WTC11 (cell line): ENCODE measurements around the gene CTIF. TPM values are rescaled to one million over a fixed set of nuclear protein-coding genes. Genes with fewer than 3 reads are reported as not detected.

Experiments used
- ATAC-seq: fragments of 200-7000 bp; cut with Tn5 transposase; 2 replicates; pipeline ENCODE4 v1.10.0; 2021; ENCODE audit warnings: mild to moderate bottlenecking, moderate library complexity
- CTCF ChIA-PET: fragments of 300-600 bp; sonication (Branson Sonifier 250); formaldehyde crosslinking; loops from one replicate; lab custom pipeline; 2021; ENCODE audit warnings: antibody characterized with exemption; lab: Charles Lee
- POLR2A ChIA-PET: fragments of 350-600 bp; sonication (Branson Sonifier 250); formaldehyde crosslinking; loops from one replicate; lab custom pipeline; 2021; ENCODE audit warnings: antibody characterized with exemption; lab: Charles Lee
- DNase-seq: peaks from one replicate; pipeline ENCODE4 v3.0.0; 2021; ENCODE audit warnings: low spot score
- H3K27ac Mint-ChIP-seq: 2 replicates; pipeline ENCODE4 v1.8.0; 2021; ENCODE audit warnings: mixed read lengths
- H3K27me3 Mint-ChIP-seq: 2 replicates; pipeline ENCODE4 v1.8.0; 2021; ENCODE audit warnings: low read depth, mild to moderate bottlenecking, moderate library complexity, mixed read lengths
- H3K36me3 Mint-ChIP-seq: 2 replicates; pipeline ENCODE4 v1.8.0; 2021; ENCODE audit warnings: mixed read lengths
- H3K4me1 Mint-ChIP-seq: 2 replicates; pipeline ENCODE4 v1.8.0; 2022; ENCODE audit warnings: mixed read lengths
- H3K4me3 Mint-ChIP-seq: 2 replicates; pipeline ENCODE4 v1.8.0; 2021; ENCODE audit warnings: mild to moderate bottlenecking, moderate library complexity, mixed read lengths
- H3K9me3 Mint-ChIP-seq: 2 replicates; pipeline ENCODE4 v1.8.0; 2021; ENCODE audit warnings: mixed read lengths
- CBFB ChIP-seq: sonication (generic); formaldehyde crosslinking; IDR thresholded peaks from 2 replicates; pipeline ENCODE4 v1.8.1; 2022; ENCODE audit warnings: mild to moderate bottlenecking, low read depth, missing genetic modification reagents
- CREB1 ChIP-seq: sonication (generic); formaldehyde crosslinking; IDR thresholded peaks from 2 replicates; pipeline ENCODE4 v1.8.0; 2023; ENCODE audit warnings: mild to moderate bottlenecking, missing genetic modification reagents
- ELF4 ChIP-seq: sonication (generic); formaldehyde crosslinking; IDR thresholded peaks from 2 replicates; pipeline ENCODE4 v1.8.1; 2022; ENCODE audit warnings: low read depth, mild to moderate bottlenecking, moderate library complexity, missing genetic modification reagents
- ESRRA ChIP-seq: sonication (generic); formaldehyde crosslinking; IDR thresholded peaks from 2 replicates; pipeline ENCODE4 v1.8.1; 2022; ENCODE audit warnings: mild to moderate bottlenecking, missing genetic modification reagents, borderline replicate concordance
- FOXJ3 ChIP-seq: sonication (generic); formaldehyde crosslinking; IDR thresholded peaks from 2 replicates; pipeline ENCODE4 v1.9.0; 2021; ENCODE audit warnings: missing genetic modification reagents, mild to moderate bottlenecking, borderline replicate concordance
- GABPB1 ChIP-seq: sonication (generic); formaldehyde crosslinking; IDR thresholded peaks from 2 replicates; pipeline ENCODE4 v1.8.1; 2023; ENCODE audit warnings: mild to moderate bottlenecking, missing genetic modification reagents
- GTF2I ChIP-seq: fragments of 250-450 bp; sonication (Bioruptor Pico); conservative IDR thresholded peaks from 2 replicates; pipeline ENCODE4 v1.4.0; 2021; ENCODE audit warnings: mild to moderate bottlenecking
- IRF2 ChIP-seq: sonication (generic); formaldehyde crosslinking; IDR thresholded peaks from 2 replicates; pipeline ENCODE4 v1.8.0; 2022; ENCODE audit warnings: low read depth, missing genetic modification reagents, borderline replicate concordance
- MYBL2 ChIP-seq: sonication (generic); formaldehyde crosslinking; IDR thresholded peaks from 2 replicates; pipeline ENCODE4 v1.8.1; 2023; ENCODE audit warnings: mild to moderate bottlenecking, moderate library complexity, missing genetic modification reagents
- OVOL2 ChIP-seq: fragments of 250-450 bp; sonication (Bioruptor Pico); IDR thresholded peaks from 2 replicates; pipeline ENCODE4 v1.9.0; 2021; ENCODE audit warnings: mild to moderate bottlenecking, borderline replicate concordance
- PRRX2 ChIP-seq: fragments of 250-450 bp; sonication (Bioruptor Pico); IDR thresholded peaks from 2 replicates; pipeline ENCODE4 v1.8.0; 2021; ENCODE audit warnings: mild to moderate bottlenecking
- TEAD1 ChIP-seq: sonication (generic); formaldehyde crosslinking; IDR thresholded peaks from 2 replicates; pipeline ENCODE4 v1.8.0; 2022; ENCODE audit warnings: mild to moderate bottlenecking, missing genetic modification reagents
- ZNF396 ChIP-seq: fragments of 250-450 bp; sonication (Bioruptor Pico); IDR thresholded peaks from 2 replicates; pipeline ENCODE4 v1.8.0; 2021; ENCODE audit warnings: mild to moderate bottlenecking, moderate library complexity, borderline replicate concordance
- total RNA-seq: library from RNA; stranded (reverse); gene quantifications from 3 replicates; pipeline ENCODE4 v1.2.3, GENCODE V29; 2021
- TF ChIP-seq, protein P1 (sequence below): sonication (generic); formaldehyde crosslinking; IDR thresholded peaks from 2 replicates; pipeline ENCODE4 v1.8.0; 2023; ENCODE audit warnings: mild to moderate bottlenecking, missing genetic modification reagents
- TF ChIP-seq, protein P2 (sequence below): sonication (generic); formaldehyde crosslinking; IDR thresholded peaks from 2 replicates; pipeline ENCODE4 v1.8.1; 2023; ENCODE audit warnings: mild to moderate bottlenecking, missing genetic modification reagents
- TF ChIP-seq, protein P3 (sequence below): sonication (generic); formaldehyde crosslinking; IDR thresholded peaks from 2 replicates; pipeline ENCODE4 v1.8.0; 2022; ENCODE audit warnings: mild to moderate bottlenecking, missing genetic modification reagents
- TF ChIP-seq, protein P4 (sequence below): fragments of 200-600 bp; IDR thresholded peaks from 2 replicates; pipeline ENCODE4 v1.8.0; 2022; ENCODE audit warnings: antibody characterized with exemption
- TF ChIP-seq, protein P5 (sequence below): sonication (generic); formaldehyde crosslinking; conservative IDR thresholded peaks from 2 replicates; pipeline ENCODE4 v1.8.1; 2023; ENCODE audit warnings: mild to moderate bottlenecking, low read depth, missing genetic modification reagents, moderate library complexity
- TF ChIP-seq, protein P6 (sequence below): sonication (generic); formaldehyde crosslinking; IDR thresholded peaks from 2 replicates; pipeline ENCODE4 v1.8.0; 2022; ENCODE audit warnings: mild to moderate bottlenecking, missing genetic modification reagents
- TF ChIP-seq, protein P7 (sequence below): fragments of 250-450 bp; sonication (Bioruptor Pico); IDR thresholded peaks from 2 replicates; pipeline ENCODE4 v1.9.0; 2021; ENCODE audit warnings: moderate library complexity, mild to moderate bottlenecking, inconsistent platforms, borderline replicate concordance
- TF ChIP-seq, protein P8 (sequence below): fragments of 250-450 bp; sonication (Bioruptor Pico); IDR thresholded peaks from 2 replicates; pipeline ENCODE4 v1.9.0; 2021; ENCODE audit warnings: mild to moderate bottlenecking

Gene CTIF
- total RNA-seq, 1 experiment from 2014 or later: 28.5 TPM

DNA sequence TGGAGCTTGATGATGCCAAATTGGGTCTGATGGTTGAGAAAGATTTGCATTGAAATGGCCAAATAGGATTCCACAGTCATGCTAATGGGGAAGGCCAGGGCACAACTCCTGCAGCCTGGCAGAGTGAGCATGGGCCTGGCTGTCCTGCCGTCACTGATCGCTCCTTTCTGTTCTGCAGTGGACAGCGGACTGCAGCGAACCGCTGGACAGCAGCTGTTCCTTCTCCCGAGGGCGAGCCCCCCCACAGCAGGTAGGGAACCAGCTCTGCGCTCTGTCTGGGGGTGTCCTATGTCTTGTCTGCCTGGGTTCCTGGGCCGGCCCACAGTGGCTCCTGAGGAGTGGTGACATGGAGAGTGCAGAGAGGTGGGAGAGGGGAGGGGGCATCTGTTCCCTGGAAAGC is 97.6 kb downstream of the CTIF start (continued):
- TF ChIP-seq, protein P1, sequence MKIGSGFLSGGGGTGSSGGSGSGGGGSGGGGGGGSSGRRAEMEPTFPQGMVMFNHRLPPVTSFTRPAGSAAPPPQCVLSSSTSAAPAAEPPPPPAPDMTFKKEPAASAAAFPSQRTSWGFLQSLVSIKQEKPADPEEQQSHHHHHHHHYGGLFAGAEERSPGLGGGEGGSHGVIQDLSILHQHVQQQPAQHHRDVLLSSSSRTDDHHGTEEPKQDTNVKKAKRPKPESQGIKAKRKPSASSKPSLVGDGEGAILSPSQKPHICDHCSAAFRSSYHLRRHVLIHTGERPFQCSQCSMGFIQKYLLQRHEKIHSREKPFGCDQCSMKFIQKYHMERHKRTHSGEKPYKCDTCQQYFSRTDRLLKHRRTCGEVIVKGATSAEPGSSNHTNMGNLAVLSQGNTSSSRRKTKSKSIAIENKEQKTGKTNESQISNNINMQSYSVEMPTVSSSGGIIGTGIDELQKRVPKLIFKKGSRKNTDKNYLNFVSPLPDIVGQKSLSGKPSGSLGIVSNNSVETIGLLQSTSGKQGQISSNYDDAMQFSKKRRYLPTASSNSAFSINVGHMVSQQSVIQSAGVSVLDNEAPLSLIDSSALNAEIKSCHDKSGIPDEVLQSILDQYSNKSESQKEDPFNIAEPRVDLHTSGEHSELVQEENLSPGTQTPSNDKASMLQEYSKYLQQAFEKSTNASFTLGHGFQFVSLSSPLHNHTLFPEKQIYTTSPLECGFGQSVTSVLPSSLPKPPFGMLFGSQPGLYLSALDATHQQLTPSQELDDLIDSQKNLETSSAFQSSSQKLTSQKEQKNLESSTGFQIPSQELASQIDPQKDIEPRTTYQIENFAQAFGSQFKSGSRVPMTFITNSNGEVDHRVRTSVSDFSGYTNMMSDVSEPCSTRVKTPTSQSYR: no peak
- TF ChIP-seq, protein P2, sequence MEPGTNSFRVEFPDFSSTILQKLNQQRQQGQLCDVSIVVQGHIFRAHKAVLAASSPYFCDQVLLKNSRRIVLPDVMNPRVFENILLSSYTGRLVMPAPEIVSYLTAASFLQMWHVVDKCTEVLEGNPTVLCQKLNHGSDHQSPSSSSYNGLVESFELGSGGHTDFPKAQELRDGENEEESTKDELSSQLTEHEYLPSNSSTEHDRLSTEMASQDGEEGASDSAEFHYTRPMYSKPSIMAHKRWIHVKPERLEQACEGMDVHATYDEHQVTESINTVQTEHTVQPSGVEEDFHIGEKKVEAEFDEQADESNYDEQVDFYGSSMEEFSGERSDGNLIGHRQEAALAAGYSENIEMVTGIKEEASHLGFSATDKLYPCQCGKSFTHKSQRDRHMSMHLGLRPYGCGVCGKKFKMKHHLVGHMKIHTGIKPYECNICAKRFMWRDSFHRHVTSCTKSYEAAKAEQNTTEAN (CRISPR knock-in tag): no peak
- TF ChIP-seq CREB1 (CRISPR knock-in tag) (no peak), TEAD1 (CRISPR knock-in tag) (no peak), CBFB (CRISPR knock-in tag) (no peak), MYBL2 (no peak)
- TF ChIP-seq, protein P3, sequence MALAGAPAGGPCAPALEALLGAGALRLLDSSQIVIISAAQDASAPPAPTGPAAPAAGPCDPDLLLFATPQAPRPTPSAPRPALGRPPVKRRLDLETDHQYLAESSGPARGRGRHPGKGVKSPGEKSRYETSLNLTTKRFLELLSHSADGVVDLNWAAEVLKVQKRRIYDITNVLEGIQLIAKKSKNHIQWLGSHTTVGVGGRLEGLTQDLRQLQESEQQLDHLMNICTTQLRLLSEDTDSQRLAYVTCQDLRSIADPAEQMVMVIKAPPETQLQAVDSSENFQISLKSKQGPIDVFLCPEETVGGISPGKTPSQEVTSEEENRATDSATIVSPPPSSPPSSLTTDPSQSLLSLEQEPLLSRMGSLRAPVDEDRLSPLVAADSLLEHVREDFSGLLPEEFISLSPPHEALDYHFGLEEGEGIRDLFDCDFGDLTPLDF (CRISPR knock-in tag): no peak
- TF ChIP-seq, protein P4, sequence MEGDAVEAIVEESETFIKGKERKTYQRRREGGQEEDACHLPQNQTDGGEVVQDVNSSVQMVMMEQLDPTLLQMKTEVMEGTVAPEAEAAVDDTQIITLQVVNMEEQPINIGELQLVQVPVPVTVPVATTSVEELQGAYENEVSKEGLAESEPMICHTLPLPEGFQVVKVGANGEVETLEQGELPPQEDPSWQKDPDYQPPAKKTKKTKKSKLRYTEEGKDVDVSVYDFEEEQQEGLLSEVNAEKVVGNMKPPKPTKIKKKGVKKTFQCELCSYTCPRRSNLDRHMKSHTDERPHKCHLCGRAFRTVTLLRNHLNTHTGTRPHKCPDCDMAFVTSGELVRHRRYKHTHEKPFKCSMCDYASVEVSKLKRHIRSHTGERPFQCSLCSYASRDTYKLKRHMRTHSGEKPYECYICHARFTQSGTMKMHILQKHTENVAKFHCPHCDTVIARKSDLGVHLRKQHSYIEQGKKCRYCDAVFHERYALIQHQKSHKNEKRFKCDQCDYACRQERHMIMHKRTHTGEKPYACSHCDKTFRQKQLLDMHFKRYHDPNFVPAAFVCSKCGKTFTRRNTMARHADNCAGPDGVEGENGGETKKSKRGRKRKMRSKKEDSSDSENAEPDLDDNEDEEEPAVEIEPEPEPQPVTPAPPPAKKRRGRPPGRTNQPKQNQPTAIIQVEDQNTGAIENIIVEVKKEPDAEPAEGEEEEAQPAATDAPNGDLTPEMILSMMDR: no peak

DNA sequence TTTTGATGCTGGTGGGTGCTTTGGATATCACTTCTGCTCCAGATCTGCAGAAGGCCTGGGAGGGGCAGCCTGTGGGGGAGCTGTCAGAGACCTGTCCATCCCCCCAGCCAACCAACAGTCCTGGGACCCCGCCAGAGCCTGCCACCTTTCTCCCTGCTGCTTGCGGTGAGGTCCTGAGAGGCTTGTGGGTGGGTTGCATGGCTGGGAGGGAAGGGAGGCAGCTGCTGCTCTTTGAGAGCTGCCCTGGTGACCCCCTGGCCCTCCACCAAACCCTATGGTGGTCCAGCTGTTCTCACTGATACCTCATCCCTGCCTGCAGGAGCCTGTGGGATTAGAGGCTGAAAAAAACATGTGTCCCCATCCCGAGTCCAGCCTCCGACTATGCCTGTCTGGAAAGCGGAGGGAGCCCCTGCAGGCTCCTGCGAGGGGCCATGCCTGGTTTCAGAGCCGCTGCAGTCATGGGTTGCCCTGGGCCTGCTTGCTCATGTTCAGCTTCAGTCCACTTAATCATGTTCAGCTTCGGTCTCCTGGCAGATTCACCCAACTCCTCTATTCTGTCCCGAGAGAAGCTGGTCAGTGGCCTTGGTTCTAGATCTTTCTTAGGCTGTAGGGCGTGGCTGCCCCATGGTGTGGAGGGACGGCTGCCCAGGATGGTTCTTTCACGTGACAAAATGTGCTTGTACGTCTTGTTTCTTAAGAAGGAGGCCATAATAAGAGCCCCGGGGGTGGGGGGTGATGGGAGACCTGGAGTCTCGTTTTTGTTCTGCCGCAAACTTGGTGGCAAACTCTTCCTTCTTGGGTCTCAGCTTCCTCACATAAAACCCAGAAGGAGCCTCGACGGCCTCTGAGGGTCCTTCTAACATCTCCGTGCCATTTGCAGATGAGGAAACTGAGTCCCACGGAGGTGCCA is 98.5 kb downstream of the CTIF start:
- Mint-ChIP-seq H3K36me3 (peaks cover 3% of the 10 kb centered on the region), H3K4me3 (no peak overlapping the region), H3K4me1 (peaks cover 10% of the 10 kb centered on the region), H3K27me3 (no peaks in the 10 kb centered on the region), H3K9me3 (peaks cover 4% of the 10 kb centered on the region), H3K27ac (no peak overlapping the region)
- TF ChIP-seq, protein P3 (CRISPR knock-in tag): no peak
- TF ChIP-seq ZNF396 (CRISPR knock-in tag) (no peak), GABPB1 (CRISPR knock-in tag) (no peak), IRF2 (CRISPR knock-in tag) (no peak), FOXJ3 (CRISPR knock-in tag) (no peak), ESRRA (CRISPR knock-in tag) (no peak), PRRX2 (CRISPR knock-in tag) (no peak), ELF4 (no peak), OVOL2 (CRISPR knock-in tag) (no peak), GTF2I (CRISPR knock-in tag) (no peak)
- TF ChIP-seq, protein P5, sequence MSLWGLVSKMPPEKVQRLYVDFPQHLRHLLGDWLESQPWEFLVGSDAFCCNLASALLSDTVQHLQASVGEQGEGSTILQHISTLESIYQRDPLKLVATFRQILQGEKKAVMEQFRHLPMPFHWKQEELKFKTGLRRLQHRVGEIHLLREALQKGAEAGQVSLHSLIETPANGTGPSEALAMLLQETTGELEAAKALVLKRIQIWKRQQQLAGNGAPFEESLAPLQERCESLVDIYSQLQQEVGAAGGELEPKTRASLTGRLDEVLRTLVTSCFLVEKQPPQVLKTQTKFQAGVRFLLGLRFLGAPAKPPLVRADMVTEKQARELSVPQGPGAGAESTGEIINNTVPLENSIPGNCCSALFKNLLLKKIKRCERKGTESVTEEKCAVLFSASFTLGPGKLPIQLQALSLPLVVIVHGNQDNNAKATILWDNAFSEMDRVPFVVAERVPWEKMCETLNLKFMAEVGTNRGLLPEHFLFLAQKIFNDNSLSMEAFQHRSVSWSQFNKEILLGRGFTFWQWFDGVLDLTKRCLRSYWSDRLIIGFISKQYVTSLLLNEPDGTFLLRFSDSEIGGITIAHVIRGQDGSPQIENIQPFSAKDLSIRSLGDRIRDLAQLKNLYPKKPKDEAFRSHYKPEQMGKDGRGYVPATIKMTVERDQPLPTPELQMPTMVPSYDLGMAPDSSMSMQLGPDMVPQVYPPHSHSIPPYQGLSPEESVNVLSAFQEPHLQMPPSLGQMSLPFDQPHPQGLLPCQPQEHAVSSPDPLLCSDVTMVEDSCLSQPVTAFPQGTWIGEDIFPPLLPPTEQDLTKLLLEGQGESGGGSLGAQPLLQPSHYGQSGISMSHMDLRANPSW (CRISPR knock-in tag): no peak
- TF ChIP-seq, protein P6, sequence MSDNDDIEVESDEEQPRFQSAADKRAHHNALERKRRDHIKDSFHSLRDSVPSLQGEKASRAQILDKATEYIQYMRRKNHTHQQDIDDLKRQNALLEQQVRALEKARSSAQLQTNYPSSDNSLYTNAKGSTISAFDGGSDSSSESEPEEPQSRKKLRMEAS (CRISPR knock-in tag): no peak
- TF ChIP-seq, protein P7, sequence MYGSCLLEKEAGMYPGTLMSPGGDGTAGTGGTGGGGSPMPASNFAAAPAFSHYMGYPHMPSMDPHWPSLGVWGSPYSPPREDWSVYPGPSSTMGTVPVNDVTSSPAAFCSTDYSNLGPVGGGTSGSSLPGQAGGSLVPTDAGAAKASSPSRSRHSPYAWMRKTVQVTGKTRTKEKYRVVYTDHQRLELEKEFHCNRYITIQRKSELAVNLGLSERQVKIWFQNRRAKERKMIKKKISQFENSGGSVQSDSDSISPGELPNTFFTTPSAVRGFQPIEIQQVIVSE (CRISPR knock-in tag): no peak
- TF ChIP-seq, protein P8, sequence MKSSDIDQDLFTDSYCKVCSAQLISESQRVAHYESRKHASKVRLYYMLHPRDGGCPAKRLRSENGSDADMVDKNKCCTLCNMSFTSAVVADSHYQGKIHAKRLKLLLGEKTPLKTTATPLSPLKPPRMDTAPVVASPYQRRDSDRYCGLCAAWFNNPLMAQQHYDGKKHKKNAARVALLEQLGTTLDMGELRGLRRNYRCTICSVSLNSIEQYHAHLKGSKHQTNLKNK (CRISPR knock-in tag): no peak
- no peak for ATAC-seq
- ChIA-PET CTCF (interaction anchor here (0.7 to 2.6 kb wide), 5 partner anchors 12 to 32 kb away, joined by 3 to 15 read pairs (median 4); no protein-coding TSS in a partner anchor), POLR2A (no interaction called here)
- DNase-seq: no peak
